Mesendoderm (in vitro differentiated cells): ENCODE data around the gene PKP2.
"Not testable (repeated sequence)": the region's sequence is repeated elsewhere in the genome, so short reads cannot be mapped to it uniquely, and the experiment has no call there.

Experiments used
- DNase-seq: peaks from one replicate; pipeline ENCODE4 v3.0.0; 2013
- H2AK5ac ChIP-seq: 2 replicates; pipeline ENCODE4 v1.6.1; 2013; ENCODE audit warnings: low read length, inconsistent platforms
- H2BK120ac ChIP-seq: 2 replicates; pipeline ENCODE4 v1.6.1; 2013; ENCODE audit warnings: low read depth, mild to moderate bottlenecking, low read length, moderate library complexity, mixed read lengths
- H2BK15ac ChIP-seq: replicated peaks from 2 replicates; pipeline ENCODE4 v1.6.1; 2013; ENCODE audit warnings: low read depth, mild to moderate bottlenecking, moderate library complexity
- H2BK5ac ChIP-seq: 2 replicates; pipeline ENCODE4 v1.6.1; 2013; ENCODE audit warnings: low read length, inconsistent platforms
- H3K18ac ChIP-seq: 2 replicates; pipeline ENCODE4 v1.6.1; 2013; ENCODE audit warnings: mild to moderate bottlenecking, low read length, mixed read lengths
- H3K23ac ChIP-seq: one replicate; pipeline ENCODE4 v1.6.1; 2013; ENCODE audit warnings: low read length
- H3K27ac ChIP-seq: 2 replicates; pipeline ENCODE4 v1.5.1; 2013; ENCODE audit warnings: low read depth, mild to moderate bottlenecking, inconsistent platforms, low read length, moderate library complexity
- H3K27me3 ChIP-seq: 2 replicates; pipeline ENCODE4 v1.6.1; 2013; ENCODE audit warnings: low read length, control low read depth, mild to moderate bottlenecking, inconsistent platforms; ENCODE audit not compliant: insufficient read depth, poor library complexity
- H3K36me3 ChIP-seq: 2 replicates; pipeline ENCODE4 v1.6.1; 2013; ENCODE audit warnings: low read length, inconsistent platforms; ENCODE audit not compliant: control insufficient read depth, insufficient read depth
- H3K4ac ChIP-seq: one replicate; pipeline ENCODE4 v1.6.1; 2013; ENCODE audit warnings: low read depth, mild to moderate bottlenecking, low read length, moderate library complexity
- H3K4me1 ChIP-seq: 2 replicates; pipeline ENCODE4 v1.6.1; 2013; ENCODE audit warnings: low read depth, low read length, inconsistent platforms; ENCODE audit not compliant: control insufficient read depth
- H3K4me2 ChIP-seq: 2 replicates; pipeline ENCODE4 v1.6.1; 2013; ENCODE audit warnings: low read length
- H3K4me3 ChIP-seq: 2 replicates; pipeline ENCODE4 v1.5.1; 2013; ENCODE audit warnings: mild to moderate bottlenecking, low read length
- H3K56ac ChIP-seq: one replicate; pipeline ENCODE4 v1.6.1; 2013; ENCODE audit warnings: low read length
- H3K79me1 ChIP-seq: 2 replicates; pipeline ENCODE4 v1.6.1; 2013; ENCODE audit warnings: low read length, inconsistent platforms
- H3K79me2 ChIP-seq: 2 replicates; pipeline ENCODE4 v1.6.1; 2013; ENCODE audit warnings: mild to moderate bottlenecking, low read length; ENCODE audit not compliant: control insufficient read depth, insufficient read depth
- H3K9ac ChIP-seq: 2 replicates; pipeline ENCODE4 v1.6.1; 2013; ENCODE audit warnings: low read length, inconsistent platforms
- H4K5ac ChIP-seq: one replicate; pipeline ENCODE4 v1.6.1; 2013; ENCODE audit warnings: low read length
- H4K8ac ChIP-seq: one replicate; pipeline ENCODE4 v1.6.1; 2013; ENCODE audit warnings: low read depth, mild to moderate bottlenecking, control low read depth, low read length, moderate library complexity
- WGBS: extraction: QIAGEN DNeasy Blood & Tissue Kit; methylation state at CpG from one replicate; pipeline ENCODE4 v1.1.7; 2013; ENCODE audit warnings: low lambda C conversion rate, missing lambda C conversion rate; ENCODE audit not compliant: insufficient coverage; ENCODE audit errors: extremely low coverage; 5-methylcytosine and 5-hydroxymethylcytosine counted together

PKP2 gene

GRCh38 chr12:32894566-32894965, 2.0 kb downstream of the PKP2 start:
- peak overlapping the region; percentile 6 for H3K18ac ChIP-seq
- no peak overlapping the region for H3K23ac ChIP-seq
- H3K27me3 ChIP-seq: no peaks in the 10 kb centered on the region
- no peak overlapping the region for H4K5ac ChIP-seq
- H2BK120ac ChIP-seq: peak overlapping the region; percentile 29
- no peak overlapping the region for H4K8ac ChIP-seq
- no peak overlapping the region for H2AK5ac ChIP-seq
- H2BK15ac ChIP-seq: peak overlapping the region; percentile 77
- H3K79me2 ChIP-seq: peaks cover 6% of the 10 kb centered on the region
- no peaks in the 10 kb centered on the region for H3K79me1 ChIP-seq
- no peak overlapping the region for H2BK5ac ChIP-seq
- H3K9ac ChIP-seq: no peak overlapping the region
- H3K4me3 ChIP-seq: no peak overlapping the region
- H3K4me2 ChIP-seq: no peak overlapping the region
- H3K56ac ChIP-seq: peak overlapping the region; percentile 53
- DNase-seq: no peak
- H3K36me3 ChIP-seq: no peaks in the 10 kb centered on the region
- no peak overlapping the region for H3K4ac ChIP-seq
- peaks cover 8% of the 10 kb centered on the region for H3K4me1 ChIP-seq
- no peak overlapping the region for H3K27ac ChIP-seq
- no CpG with 5 or more reads among the region's 2 CpGs for WGBS

- H3K79me2 ChIP-seq: peaks cover 6% of the 10 kb centered on the region
- H2AK5ac ChIP-seq: no peak overlapping the region
- no peak overlapping the region for H4K8ac ChIP-seq
- H2BK120ac ChIP-seq: peak overlapping the region; percentile 49
- H3K4me3 ChIP-seq: no peak overlapping the region
- no peak overlapping the region for H3K4ac ChIP-seq
- H3K27ac ChIP-seq: peak overlapping the region; percentile 80
- peak overlapping the region; percentile 26 for H2BK5ac ChIP-seq
- no peak overlapping the region for H2BK15ac ChIP-seq
- no peaks in the 10 kb centered on the region for H3K79me1 ChIP-seq
- whole genome bisulfite sequencing: no CpG with 5 or more reads among the region's 2 CpGs
- peaks cover 8% of the 10 kb centered on the region for H3K4me1 ChIP-seq
- no peaks in the 10 kb centered on the region for H3K36me3 ChIP-seq
- peak overlapping the region; percentile 8 for H3K4me2 ChIP-seq
- H3K56ac ChIP-seq: peak overlapping the region; percentile 69
- H3K9ac ChIP-seq: no peak overlapping the region
- H3K18ac ChIP-seq: peak overlapping the region; percentile 82
- peak; percentile 65 for DNase-seq
- H3K23ac ChIP-seq: no peak overlapping the region
- no peak overlapping the region for H4K5ac ChIP-seq
- no peaks in the 10 kb centered on the region for H3K27me3 ChIP-seq
These were observed 3.1 kb downstream of the PKP2 start for GRCh38 chr12:32893458-32893857.

GRCh38 chr12:32893043-32893442, 3.5 kb downstream of the PKP2 start:
- Histone ChIP-seq H2BK120ac (no peak overlapping the region), H3K4ac (no peak overlapping the region), H3K36me3 (no peaks in the 10 kb centered on the region), H3K18ac (no peak overlapping the region), H3K4me2 (peak overlapping the region; percentile 8), H3K56ac (no peak overlapping the region), H2AK5ac (no peak overlapping the region), H3K27ac (peak overlapping the region; percentile 80), H2BK15ac (no peak overlapping the region), H2BK5ac (no peak overlapping the region), H4K5ac (no peak overlapping the region), H3K4me3 (no peak overlapping the region), H3K4me1 (peaks cover 8% of the 10 kb centered on the region), H3K79me1 (no peaks in the 10 kb centered on the region), H4K8ac (no peak overlapping the region), H3K23ac (no peak overlapping the region), H3K79me2 (peaks cover 6% of the 10 kb centered on the region), H3K27me3 (no peaks in the 10 kb centered on the region), H3K9ac (no peak overlapping the region)
- peak; percentile 94 for DNase-seq
- WGBS: no CpG with 5 or more reads among the region's 2 CpGs

- H3K79me2 ChIP-seq, H3K36me3 ChIP-seq, H3K4me1 ChIP-seq, H2BK15ac ChIP-seq, H3K23ac ChIP-seq, H2AK5ac ChIP-seq, H3K56ac ChIP-seq, H3K79me1 ChIP-seq, H3K9ac ChIP-seq, H2BK120ac ChIP-seq, H3K4me2 ChIP-seq, H4K5ac ChIP-seq, H3K4me3 ChIP-seq, H3K27me3 ChIP-seq: not testable (repeated sequence)
- Histone ChIP-seq H2BK5ac (peak overlapping the region; percentile 47), H3K27ac (peak overlapping the region; percentile 63), H3K18ac (peak overlapping the region; percentile 13), H4K8ac (peak overlapping the region; percentile 40), H3K4ac (peak overlapping the region; percentile 87)
- peak; percentile 75 for DNase-seq
- no CpG with 5 or more reads among the region's 3 CpGs for WGBS
These were observed 4.2 kb downstream of the PKP2 start for GRCh38 chr12:32892369-32892768.

- peaks cover 6% of the 10 kb centered on the region for H3K79me2 ChIP-seq
- H3K4me2 ChIP-seq: no peak overlapping the region
- peak; percentile 95 for DNase-seq
- no peak overlapping the region for H2BK120ac ChIP-seq
- no peak overlapping the region for H2AK5ac ChIP-seq
- no CpG with 5 or more reads among the region's 5 CpGs for WGBS
- H3K4me1 ChIP-seq: peaks cover 6% of the 10 kb centered on the region
- no peak overlapping the region for H3K4me3 ChIP-seq
- peak overlapping the region; percentile 75 for H3K18ac ChIP-seq
- H3K36me3 ChIP-seq: no peaks in the 10 kb centered on the region
- peak overlapping the region; percentile 63 for H3K27ac ChIP-seq
- H3K9ac ChIP-seq: no peak overlapping the region
- H4K5ac ChIP-seq: no peak overlapping the region
- no peak overlapping the region for H3K23ac ChIP-seq
- H3K4ac ChIP-seq: peak overlapping the region; percentile 87
- H3K56ac ChIP-seq: no peak overlapping the region
- no peaks in the 10 kb centered on the region for H3K27me3 ChIP-seq
- H3K79me1 ChIP-seq: no peaks in the 10 kb centered on the region
- H4K8ac ChIP-seq: no peak overlapping the region
- no peak overlapping the region for H2BK5ac ChIP-seq
- no peak overlapping the region for H2BK15ac ChIP-seq
These were observed 4.6 kb downstream of the PKP2 start for GRCh38 chr12:32891956-32892355.

- H3K79me2 ChIP-seq: peaks cover 6% of the 10 kb centered on the region
- H2BK15ac ChIP-seq: no peak overlapping the region
- H3K4me3 ChIP-seq: no peak overlapping the region
- H3K36me3 ChIP-seq: no peaks in the 10 kb centered on the region
- no peak overlapping the region for H2BK5ac ChIP-seq
- DNase-seq: no peak
- no peak overlapping the region for H4K8ac ChIP-seq
- H3K56ac ChIP-seq: peak overlapping the region; percentile 37
- no peaks in the 10 kb centered on the region for H3K27me3 ChIP-seq
- peaks cover 6% of the 10 kb centered on the region for H3K4me1 ChIP-seq
- no peak overlapping the region for H2AK5ac ChIP-seq
- H3K79me1 ChIP-seq: no peaks in the 10 kb centered on the region
- no CpG with 5 or more reads among the region's 2 CpGs for WGBS
- no peak overlapping the region for H3K4ac ChIP-seq
- H4K5ac ChIP-seq: no peak overlapping the region
- H3K23ac ChIP-seq: no peak overlapping the region
- no peak overlapping the region for H3K4me2 ChIP-seq
- H2BK120ac ChIP-seq: no peak overlapping the region
- peak overlapping the region; percentile 73 for H3K27ac ChIP-seq
- H3K9ac ChIP-seq: no peak overlapping the region
- peak overlapping the region; percentile 75 for H3K18ac ChIP-seq
These were observed 5.1 kb downstream of the PKP2 start for GRCh38 chr12:32891526-32891925.
